NK-92 (cell line): ENCODE data around the gene ZNF479.
"Not testable (repeated sequence)": the region's sequence is repeated elsewhere in the genome, so short reads cannot be mapped to it uniquely, and the experiment has no call there.

Experiments used
- DNase-seq: peaks from one replicate; lab custom pipeline; 2025; ENCODE audit not compliant: unreplicated experiment; lab: John Stamatoyannopoulos, UW

Gene ZNF479

DNA sequence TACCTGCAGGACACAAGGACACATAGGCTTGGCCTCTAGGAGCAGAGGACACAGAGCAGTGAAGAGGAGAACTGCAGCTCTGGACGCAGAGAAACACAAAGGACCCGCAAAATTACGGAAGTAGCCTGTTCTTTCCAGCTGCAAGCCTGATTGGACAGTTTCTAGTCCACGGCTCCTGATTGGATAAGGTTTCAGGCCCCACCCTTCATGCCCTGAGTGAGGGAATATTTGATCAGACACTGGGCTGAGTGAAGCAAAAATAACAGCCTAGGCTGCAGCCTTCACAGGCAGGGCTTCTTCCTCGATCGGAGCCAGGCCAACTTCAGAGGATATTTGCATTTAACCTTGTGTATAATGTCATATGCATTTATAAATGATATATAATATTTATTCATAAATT is at the start of gene ZNF479:
Gene ZNF479, minus strand, starts transcription at position 101 of the 400 bp plus-strand sequence. CDS start 112 bp downstream, outside the sequence.
- not testable (repeated sequence) for DNase-seq

DNA sequence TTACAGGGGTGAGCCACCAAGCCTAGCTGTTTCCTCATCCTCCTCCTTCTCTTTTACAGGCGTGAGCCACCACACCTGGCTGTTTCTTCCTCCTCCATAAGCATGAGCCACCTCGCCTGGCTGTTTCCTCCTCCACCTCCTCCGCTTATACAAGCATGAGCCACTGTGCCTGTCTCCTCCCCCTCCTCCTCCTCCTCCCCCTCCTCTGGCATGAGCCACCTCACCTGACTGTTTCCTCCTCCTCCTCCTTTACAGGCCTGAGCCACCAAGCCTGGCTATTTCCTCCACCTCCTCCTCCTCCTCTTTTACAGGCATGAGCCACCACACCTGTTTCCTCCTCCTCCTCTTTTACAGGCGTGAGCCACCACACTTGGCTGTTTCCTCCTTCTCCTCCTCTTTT is 49.8 kb upstream of the ZNF479 start:
- DNase-seq, result no peak

DNA sequence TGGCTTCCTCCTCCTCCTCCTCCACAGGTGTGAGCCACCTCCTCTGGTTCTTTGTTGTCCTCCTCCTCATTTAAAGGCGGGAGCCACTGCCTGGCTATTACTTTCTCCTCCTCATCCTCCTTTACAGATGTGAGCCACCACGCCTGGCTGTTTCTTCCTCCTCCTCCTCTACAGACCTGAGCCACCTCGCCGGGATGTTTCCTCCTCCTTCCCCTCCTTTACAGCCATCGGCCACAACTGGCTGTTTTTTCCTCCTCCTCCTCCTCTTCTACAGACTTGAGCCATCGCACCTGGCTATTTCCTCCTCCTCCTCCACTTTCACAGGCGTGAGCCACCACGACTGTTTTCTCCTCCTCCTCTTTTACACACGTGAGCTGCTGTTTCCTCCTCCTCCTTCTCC is 49.0 kb upstream of the ZNF479 start:
- no peak for DNase-seq

DNA sequence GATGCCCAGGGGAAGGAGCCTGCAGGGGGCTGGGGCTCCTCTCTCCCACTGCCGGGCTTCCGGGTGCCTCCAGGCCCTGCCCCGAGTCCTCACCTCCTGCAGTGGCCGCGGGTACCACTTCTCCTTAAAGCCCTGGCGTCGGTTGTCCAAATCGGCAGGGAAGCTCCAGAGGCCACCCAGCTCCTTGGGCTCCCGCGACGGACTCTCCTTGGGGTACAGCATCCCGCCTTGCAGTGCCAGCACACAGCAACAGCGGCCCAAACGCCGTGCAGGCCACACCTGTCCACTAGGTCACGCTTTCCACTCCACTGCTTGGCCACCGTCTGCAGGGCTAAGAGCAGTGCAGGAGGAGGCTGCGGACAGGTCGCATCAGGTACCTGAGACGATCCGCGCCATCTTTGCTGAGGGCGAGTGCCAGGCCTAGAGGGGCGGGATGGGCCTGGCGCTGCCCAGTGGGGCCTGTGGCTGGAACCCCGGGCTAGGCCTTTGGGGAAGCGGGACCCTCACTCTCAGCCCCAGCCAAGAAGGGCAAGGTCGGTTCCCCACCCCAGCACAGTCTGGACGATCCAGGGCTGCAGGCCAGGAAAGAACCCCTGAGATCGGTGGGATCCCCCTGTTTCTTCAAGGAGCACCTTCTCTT is 47.7 kb upstream of the ZNF479 start:
- no peak for DNase-seq

DNA sequence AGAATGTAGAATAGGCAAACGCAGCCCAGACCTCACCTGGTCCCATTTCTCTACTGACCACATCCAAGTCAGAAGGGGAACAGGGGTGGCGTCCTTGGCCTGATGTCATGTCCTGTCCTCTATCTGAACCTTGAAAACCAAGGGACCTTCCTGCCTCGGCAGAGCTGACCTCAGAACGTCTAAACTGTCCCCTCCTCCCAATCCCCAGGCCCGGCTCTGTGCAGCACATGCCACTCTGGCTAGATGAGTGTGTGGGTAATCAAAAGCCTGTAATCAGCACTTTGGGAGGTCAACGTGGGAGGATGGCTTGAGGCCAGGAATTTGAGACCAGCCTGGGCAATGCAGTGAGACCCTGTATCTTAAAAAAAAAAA is 46.5 kb upstream of the ZNF479 start:
- DNase-seq, result no peak

DNA sequence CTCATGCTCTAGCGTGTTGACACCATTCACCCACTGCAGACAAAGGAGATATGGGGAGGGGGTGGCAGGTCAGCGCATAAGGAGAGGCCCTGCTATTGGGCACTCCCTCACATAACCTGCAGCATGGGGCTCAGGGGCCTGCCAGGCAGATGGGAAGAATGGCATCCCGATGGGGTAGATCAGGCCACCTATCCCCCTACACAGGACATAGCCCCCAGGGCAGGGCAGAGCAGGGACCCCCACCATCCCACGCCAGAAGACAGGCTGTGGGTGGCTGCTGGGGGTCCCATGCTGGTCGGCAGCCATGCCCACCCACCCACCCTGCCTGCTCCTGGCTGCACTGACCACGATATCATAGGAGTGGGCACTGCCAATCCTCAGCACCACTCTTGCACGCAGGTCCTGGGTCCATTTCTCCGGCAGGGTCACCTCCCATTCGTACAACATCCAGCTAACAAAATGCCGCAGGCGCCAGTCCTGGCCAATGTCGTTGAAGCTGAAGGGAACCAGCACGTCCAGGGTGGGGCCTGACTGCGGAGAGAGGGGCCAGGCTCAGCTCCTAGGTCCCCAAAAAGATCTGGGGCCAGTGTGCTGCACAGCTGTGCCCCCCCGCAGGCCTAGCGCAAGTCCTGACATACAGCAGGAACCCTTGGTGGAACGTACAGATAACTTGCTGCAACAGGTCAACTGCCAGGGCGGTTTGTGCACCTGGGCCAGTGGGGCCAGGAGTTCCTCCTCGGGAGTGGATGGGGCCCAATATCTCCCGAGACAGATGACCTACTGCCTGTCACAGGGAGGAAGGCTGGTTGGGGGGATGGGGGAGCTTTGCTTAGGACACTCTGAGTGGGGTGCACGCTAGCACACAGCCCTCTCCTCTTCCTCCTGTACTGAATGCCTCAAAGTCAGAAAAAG is 45.9 kb upstream of the ZNF479 start:
- DNase-seq, result no peak

DNA sequence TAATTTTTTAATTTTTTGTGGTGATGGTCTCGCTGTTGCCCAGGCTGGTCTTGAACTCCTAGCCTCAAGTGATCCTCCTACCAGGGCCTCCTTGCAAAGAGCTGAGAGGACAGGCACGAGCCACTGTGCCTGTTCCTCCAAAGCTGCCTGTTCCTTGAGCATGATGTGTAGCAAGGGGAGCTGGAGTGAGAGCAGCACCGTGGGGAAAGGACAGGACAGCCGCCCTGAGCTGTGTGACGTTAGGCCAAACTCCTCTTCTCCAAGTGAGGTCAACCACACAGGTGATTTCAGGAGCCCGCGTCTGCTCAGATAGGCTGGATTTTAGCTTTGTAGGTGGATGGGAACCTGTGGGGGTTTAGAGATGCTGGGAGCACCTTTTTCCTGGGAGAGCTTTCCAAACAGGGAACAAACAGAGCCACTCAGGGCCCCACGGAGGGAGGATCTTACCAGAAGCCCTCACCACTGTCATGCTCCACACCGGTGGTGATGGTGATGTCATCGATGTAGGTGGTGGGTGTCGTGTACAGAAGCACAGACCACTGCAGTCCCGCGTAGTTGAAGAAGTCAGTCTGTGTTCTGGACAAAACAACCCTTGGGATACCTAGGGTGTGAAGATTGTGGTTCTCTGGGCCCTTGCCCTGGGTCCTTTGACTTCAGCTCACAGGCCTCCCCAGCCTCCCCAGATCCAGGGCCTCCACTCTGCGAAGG is 44.8 kb upstream of the ZNF479 start:
- no peak for DNase-seq

DNA sequence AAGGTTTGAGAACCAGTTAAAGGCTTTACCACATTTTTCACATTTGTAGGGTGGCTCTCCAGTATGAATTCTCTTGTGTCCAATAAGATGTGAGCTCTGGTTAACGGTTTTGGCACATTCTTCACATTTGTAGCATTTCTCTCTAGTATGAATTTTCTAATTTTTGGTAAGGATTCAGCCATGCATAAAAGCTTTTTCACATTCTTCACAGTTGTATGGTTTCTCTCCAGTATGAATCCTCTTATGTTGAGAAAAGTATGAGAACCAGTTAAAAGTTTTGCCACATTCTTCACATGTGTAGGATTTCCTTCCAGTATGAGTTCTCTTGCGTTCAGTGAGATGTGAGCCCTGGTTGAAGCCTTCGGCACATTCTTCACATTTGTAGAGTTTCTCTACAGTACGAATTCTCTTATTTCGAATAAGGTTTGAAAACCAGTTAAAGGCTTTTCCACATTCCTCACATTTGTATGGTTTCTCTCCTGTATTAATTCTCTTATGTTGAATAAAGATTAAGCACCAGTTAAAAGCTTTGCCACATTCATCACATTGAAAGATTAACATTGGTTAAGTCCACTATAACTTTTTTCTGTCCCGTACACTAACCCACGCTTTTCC is 33.2 kb upstream of the ZNF479 start:
- DNase-seq, result no peak

DNA sequence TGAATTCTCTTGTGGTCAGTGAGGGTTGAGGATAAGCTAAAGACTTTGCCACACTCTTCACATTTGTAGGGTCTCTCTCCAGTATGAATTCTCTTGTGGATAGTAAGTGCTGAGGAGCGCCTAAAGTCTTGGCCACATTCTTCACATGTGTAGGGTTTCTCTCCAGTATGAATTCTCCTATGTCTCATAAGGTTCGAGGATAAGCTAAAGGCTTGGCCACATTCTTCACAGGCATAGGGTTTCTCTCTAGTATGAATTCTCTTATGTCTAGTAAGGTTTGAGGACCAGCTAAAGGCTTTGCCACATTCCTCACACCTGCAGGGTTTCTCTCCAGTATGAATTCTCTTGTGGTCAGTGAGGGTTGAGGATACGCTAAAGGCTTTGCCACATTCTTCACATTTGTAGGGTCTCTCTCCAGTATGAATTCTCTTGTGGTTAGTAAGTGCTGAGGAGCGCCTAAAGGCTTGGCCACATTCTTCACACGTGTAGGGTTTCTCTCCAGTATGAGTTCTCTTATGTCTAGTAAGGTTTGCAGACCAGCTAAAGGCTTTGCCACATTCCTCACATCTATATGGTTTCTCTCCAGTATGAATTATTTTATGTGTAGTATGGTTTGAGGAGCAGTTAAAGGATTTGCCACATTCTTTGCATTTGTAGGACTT is 12.0 kb downstream of the ZNF479 start:
- not testable (repeated sequence) for DNase-seq
